ENCODE measurements around the gene NMRK2.
"Not testable (repeated sequence)": the region's sequence is repeated elsewhere in the genome, so short reads cannot be mapped to it uniquely, and the experiment has no call there.

The NMRK2 gene

DNA sequence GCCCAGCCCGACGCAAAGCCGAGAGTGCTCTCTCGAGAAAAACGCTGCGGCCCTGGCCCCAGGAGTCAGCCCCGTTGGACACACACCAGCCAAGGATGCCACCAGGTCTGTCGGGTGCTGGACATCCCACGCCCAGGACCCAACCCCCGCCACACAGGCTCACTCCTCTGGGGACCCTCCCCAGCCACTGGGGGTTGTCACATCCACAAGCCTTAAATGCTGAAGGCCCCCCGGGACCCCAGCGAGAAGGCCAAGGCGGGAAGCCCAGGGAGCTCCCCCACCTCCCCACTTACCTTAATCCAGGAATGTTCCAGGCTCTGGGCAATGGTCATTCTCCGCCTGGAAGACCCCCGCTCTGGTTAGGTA lies 26.9 kb downstream of the NMRK2 start:
- no peak for TF ChIP-seq CTCF (IDR thresholded peaks at IDR 0.05; ENCODE audit: low read depth, low read length, missing control alignments)
- no peak overlapping the region for H3K4me3 ChIP-seq (replicated peaks; ENCODE audit: low read depth, low read length)
- no peak for DNase-seq (ENCODE audit: extremely low read depth, low read depth)

DNA sequence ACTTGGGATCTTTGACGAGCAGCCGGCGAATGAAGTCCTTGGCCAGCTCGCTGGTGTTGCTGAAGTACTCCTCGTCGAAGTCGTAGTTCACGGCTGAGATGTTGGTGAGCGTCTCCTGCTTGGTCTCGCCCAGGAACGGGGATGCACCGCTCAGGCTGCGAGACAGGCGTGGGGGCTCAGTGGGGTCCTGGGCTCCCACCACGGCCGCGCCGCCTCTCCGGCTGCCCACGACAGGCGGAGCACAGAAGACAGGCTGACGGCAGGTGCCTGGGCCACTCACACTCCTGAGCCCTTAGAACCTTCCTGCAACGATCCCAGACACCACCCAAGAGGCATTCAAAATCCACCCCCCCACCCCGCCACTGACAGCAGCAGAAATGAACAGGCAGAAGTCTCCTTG lies 28.1 kb downstream of the NMRK2 start:
- DNase-seq (ENCODE audit: extremely low read depth, low read depth): no peak
- H3K4me3 ChIP-seq (replicated peaks; ENCODE audit: low read depth, low read length): no peak overlapping the region
- TF ChIP-seq CTCF (IDR thresholded peaks at IDR 0.05; ENCODE audit: low read depth, low read length, missing control alignments): no peak

DNA sequence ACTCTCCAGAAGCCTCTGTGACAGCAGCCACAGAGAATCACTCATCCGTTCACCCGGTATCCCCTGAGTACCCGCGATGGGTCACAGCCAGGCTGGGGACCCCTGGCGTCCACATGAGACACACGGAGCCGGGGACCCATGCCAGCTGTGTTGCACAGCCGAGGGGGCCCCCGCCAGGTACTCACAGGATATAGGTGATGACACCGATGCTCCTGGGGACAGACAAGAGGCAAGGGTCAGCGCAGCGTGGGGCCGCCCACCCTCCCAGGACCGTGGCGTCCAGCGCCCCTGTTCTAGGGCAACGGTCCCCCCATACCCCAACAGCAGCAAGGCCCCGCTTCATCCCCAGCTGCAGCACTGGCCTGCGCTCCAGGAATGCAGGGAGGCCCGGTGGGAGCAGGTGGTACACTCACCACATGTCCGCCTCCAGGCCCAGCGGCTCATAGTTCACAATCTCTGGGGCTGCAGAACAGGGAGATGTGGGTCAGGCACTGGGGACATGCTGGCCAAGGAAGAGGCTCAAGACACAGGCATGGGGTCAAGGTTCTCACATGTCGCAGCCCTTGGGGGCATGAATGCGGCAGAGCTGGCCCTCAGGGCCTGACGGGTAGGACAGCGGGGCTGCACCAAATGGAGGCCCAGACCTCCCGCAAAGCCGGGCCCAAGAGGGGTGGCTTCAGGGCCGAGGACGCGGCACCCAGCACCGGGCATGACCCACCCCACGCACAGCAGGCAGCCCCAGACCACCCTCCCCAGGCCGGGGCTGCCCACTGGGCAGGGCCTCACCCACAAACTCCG lies 30.8 kb downstream of the NMRK2 start:
- no peak for DNase-seq (ENCODE audit: extremely low read depth, low read depth)
- no peak for TF ChIP-seq CTCF (IDR thresholded peaks at IDR 0.05; ENCODE audit: low read depth, low read length, missing control alignments)
- H3K4me3 ChIP-seq (replicated peaks; ENCODE audit: low read depth, low read length): no peak overlapping the region

GRCh38 chr19:3964256-3965194 lies 31.7 kb downstream of the NMRK2 start:
- H3K4me3 ChIP-seq (replicated peaks; ENCODE audit: low read depth, low read length): no peak overlapping the region
- TF ChIP-seq CTCF (IDR thresholded peaks at IDR 0.05; ENCODE audit: low read depth, low read length, missing control alignments): no peak
- no peak for DNase-seq (ENCODE audit: extremely low read depth, low read depth)

DNA sequence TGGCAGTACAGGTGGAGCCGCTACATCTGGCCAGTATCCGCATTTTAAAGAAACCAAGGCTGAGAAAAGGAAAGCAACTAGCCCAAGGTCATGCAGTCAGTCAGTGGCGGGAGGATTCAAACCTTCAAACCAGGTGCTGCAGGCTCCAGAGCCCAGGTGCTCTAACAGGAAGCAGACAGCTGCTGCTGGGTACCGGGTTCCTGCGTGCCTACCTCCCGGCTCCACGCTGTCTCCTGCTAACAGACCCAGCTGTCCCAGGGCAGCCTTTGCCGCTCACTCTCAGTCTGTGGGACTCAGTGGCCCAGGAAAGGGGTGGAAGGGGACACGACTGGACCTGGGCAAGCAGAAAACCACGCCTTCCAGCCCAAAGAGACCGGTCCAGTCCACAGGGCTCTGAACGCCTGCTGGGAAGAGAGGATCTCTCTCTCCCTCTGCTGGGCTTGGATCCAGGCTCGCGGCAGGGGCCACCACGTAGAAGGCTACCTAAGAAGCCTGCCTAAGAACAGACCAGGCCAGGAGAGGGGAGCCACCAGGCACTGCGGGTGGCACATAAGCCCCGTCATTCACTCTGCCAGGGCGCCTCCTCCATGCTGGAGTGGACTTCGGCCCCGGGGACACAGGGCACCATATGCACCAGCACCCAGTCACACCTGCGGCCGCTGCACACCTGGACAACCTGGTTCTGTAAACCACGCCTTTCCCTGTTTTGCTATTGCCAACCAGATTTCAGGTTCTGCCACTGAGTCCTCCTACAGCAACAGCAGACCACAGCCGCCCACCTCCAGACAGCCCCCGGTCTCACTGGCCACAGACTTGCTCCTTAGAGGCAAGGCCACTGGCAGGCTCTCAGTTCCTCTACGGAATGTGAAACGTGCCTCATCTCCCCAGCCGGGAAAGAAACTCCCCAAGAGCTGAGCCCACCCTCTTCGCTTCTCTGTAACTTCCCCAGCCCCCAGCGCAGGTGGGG lies 33.5 kb downstream of the NMRK2 start:
- H3K4me3 ChIP-seq (replicated peaks; ENCODE audit: low read depth, low read length): no peak overlapping the region
- DNase-seq (ENCODE audit: extremely low read depth, low read depth): no peak
- TF ChIP-seq CTCF (IDR thresholded peaks at IDR 0.05; ENCODE audit: low read depth, low read length, missing control alignments): no peak

- H3K4me3 ChIP-seq (replicated peaks; ENCODE audit: low read depth, low read length): 0 out of 2 replicates have a peak overlapping the region, but pooled peaks have one; percentile 4
- DNase-seq (ENCODE audit: extremely low read depth, low read depth): not testable (repeated sequence)
These were observed 35.1 kb downstream of the NMRK2 start for GRCh38 chr19:3967983-3968382.

Measured in HFF-Myc (cell line).